Measurements from ENCODE around the gene GK.

GRCh38 chrX:30620125-30620524 is 33.1 kb upstream of the GK start:
- no peak for TF ChIP-seq EP300 (IDR thresholded peaks at IDR 0.05; ENCODE audit: low read length)
- TF ChIP-seq E2F5 (CRISPR knock-in tag; IDR thresholded peaks at IDR 0.05): no peak
- TF ChIP-seq ARNT (IDR thresholded peaks at IDR 0.05): no peak
- no peak for TF ChIP-seq RBM22 (IDR thresholded peaks at IDR 0.05; ENCODE audit: low read depth, low read length, poor library complexity, severe bottlenecking)
- no peak for TF ChIP-seq CTCF (IDR thresholded peaks at IDR 0.05 in 2 of 3, conservative IDR thresholded peaks at IDR 0.05 in 1 of 3; ENCODE audit: insufficient read depth in 2 of 3, low read depth in 1 of 3, low read length in 3 of 3)
- TF ChIP-seq POLR2AphosphoS5 (IDR thresholded peaks at IDR 0.05; ENCODE audit: control insufficient read depth, insufficient read depth, low read depth, low read length): no peak
- no peak for TF ChIP-seq CHD4 (IDR thresholded peaks at IDR 0.05; ENCODE audit: insufficient read depth, insufficient replicate concordance, low read depth, low read length, poor library complexity, severe bottlenecking)
- no peak for TF ChIP-seq HBP1 (CRISPR knock-in tag; IDR thresholded peaks at IDR 0.05)
- TF ChIP-seq CBFA2T3 (IDR thresholded peaks at IDR 0.05): no peak
- no peak for TF ChIP-seq ZHX1 (conservative IDR thresholded peaks at IDR 0.05; ENCODE audit: low read length)

Data from K562 (cell line).